ENCODE data around the gene NAXD.

DNA sequence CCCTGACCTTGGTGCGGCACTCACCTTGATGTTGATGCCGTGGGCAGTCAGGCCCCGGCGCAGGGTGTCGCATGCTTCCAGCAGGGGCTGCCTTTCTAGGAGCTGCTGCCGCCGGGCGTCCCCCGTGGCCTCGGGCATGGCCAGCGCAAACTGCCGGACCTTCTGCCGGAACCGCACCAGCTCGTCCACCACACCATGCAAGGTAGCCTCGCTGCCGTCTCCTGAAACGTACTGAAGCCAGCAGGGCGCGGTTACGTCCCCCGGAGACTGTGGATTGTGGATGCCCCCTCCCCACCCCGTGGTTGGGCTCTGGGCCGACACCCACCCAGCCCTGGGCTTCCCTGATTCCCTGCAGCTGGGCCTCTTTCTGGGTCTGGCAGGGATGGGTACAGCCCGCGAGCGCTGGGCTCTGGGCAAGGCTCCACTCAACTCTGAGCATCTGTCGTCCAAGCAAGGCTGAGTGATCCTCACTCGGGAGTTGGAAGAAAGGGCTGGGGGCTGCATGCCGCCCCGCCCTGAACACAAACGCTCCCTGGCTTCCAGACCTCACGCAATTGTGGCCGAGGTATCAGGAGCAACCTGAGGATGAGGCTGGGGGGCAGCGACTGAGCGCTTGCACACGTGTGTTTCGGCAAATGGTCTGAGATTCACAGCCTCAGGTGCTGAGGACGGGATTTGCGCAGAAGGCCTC, 27.1 kb downstream of the NAXD start:
- TF ChIP-seq, protein P1, sequence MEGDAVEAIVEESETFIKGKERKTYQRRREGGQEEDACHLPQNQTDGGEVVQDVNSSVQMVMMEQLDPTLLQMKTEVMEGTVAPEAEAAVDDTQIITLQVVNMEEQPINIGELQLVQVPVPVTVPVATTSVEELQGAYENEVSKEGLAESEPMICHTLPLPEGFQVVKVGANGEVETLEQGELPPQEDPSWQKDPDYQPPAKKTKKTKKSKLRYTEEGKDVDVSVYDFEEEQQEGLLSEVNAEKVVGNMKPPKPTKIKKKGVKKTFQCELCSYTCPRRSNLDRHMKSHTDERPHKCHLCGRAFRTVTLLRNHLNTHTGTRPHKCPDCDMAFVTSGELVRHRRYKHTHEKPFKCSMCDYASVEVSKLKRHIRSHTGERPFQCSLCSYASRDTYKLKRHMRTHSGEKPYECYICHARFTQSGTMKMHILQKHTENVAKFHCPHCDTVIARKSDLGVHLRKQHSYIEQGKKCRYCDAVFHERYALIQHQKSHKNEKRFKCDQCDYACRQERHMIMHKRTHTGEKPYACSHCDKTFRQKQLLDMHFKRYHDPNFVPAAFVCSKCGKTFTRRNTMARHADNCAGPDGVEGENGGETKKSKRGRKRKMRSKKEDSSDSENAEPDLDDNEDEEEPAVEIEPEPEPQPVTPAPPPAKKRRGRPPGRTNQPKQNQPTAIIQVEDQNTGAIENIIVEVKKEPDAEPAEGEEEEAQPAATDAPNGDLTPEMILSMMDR (IDR thresholded peaks at IDR 0.05), result no peak
- no peak for TF ChIP-seq POLR2AphosphoS5 (IDR thresholded peaks at IDR 0.05)
- TF ChIP-seq POLR2A (IDR thresholded peaks at IDR 0.05), result no peak
